Hepatocyte (in vitro differentiated cells): Measurements from ENCODE around the gene MPDZ.

ENCODE experiments used
- CTCF ChIP-seq: fragments of 200-600 bp; sonication (generic); IDR thresholded peaks from 2 replicates; pipeline ENCODE4 v1.5.1; 2016; ENCODE audit warnings: antibody characterized with exemption, mild to moderate bottlenecking; ENCODE audit not compliant: poor library complexity
- EZH2 ChIP-seq: fragments of 200-600 bp; sonication (generic); IDR thresholded peaks from 2 replicates; pipeline ENCODE4 v1.6.1; 2016; ENCODE audit warnings: antibody characterized with exemption, mild to moderate bottlenecking, borderline replicate concordance
- EZH2phosphoT487 ChIP-seq: fragments of 200-600 bp; sonication (generic); IDR thresholded peaks from one replicate; pipeline ENCODE4 v1.6.1; 2018; ENCODE audit warnings: antibody characterized with exemption, mild to moderate bottlenecking, low read depth, moderate library complexity; ENCODE audit not compliant: unreplicated experiment, severe bottlenecking

GRCh38 chr9:13118313-13118712 lies 161.2 kb downstream of the MPDZ start:
- TF ChIP-seq CTCF (no peak), EZH2 (no peak), EZH2phosphoT487 (no peak)
